SU-DHL-6 (cell line): ENCODE results near the gene ADGRG1.

Experiments
- H2AFZ ChIP-seq: fragments of 200-600 bp; sonication (generic); 2 replicates; pipeline ENCODE4 v1.6.1; 2014; ENCODE audit warnings: low read depth, mild to moderate bottlenecking, moderate library complexity, mixed read lengths, antibody characterized with exemption, low read length; ENCODE audit not compliant: severe bottlenecking
- H3F3A ChIP-seq: fragments of 200-600 bp; shearing (Covaris generic); 2 replicates; pipeline ENCODE4 v1.6.0; 2016; ENCODE audit warnings: antibody characterized with exemption, mild to moderate bottlenecking; ENCODE audit not compliant: insufficient read depth
- H3K27ac ChIP-seq: fragments of 200-600 bp; sonication (generic); 2 replicates; pipeline ENCODE4 v1.5.1; 2016; ENCODE audit warnings: low read depth, mild to moderate bottlenecking, low read length, moderate library complexity, mixed read lengths
- H3K27me3 ChIP-seq: fragments of 200-600 bp; sonication (generic), shearing (Covaris generic); 2 replicates; pipeline ENCODE4 v1.6.0; 2014; ENCODE audit warnings: mild to moderate bottlenecking, low read length
- H3K36me3 ChIP-seq: fragments of 200-600 bp; sonication (generic); 2 replicates; pipeline ENCODE4 v1.6.1; 2014; ENCODE audit warnings: mild to moderate bottlenecking, low read length, mixed read lengths
- H3K4me2 ChIP-seq: fragments of 300-600, 200-600 bp; shearing (Covaris generic), sonication (generic); 2 replicates; pipeline ENCODE4 v1.6.0; 2014; ENCODE audit warnings: low read length, low read depth, mild to moderate bottlenecking; ENCODE audit not compliant: poor library complexity, severe bottlenecking
- H3K4me3 ChIP-seq: fragments of 200-600 bp; sonication (generic); 2 replicates; pipeline ENCODE4 v1.5.1; 2014; ENCODE audit warnings: antibody characterized with exemption, low read length, mild to moderate bottlenecking, mixed read lengths; ENCODE audit not compliant: insufficient read depth, poor library complexity, severe bottlenecking
- H3K79me2 ChIP-seq: fragments of 200-600 bp; sonication (generic); 2 replicates; pipeline ENCODE4 v1.6.1; 2014; ENCODE audit warnings: mild to moderate bottlenecking, low read length, moderate library complexity; ENCODE audit not compliant: insufficient read depth
- H3K9ac ChIP-seq: fragments of 200-600 bp; sonication (generic); 2 replicates; pipeline ENCODE4 v1.7.0; 2014; ENCODE audit warnings: mild to moderate bottlenecking, low read length
- H3K9me2 ChIP-seq: fragments of 200-600 bp; sonication (generic); replicated peaks from 2 replicates; pipeline ENCODE4 v1.6.1; 2014; ENCODE audit warnings: low read length; ENCODE audit not compliant: insufficient read depth
- H3K9me3 ChIP-seq: fragments of 200-600 bp; sonication (generic); 2 replicates; pipeline ENCODE4 v1.6.1; 2014; ENCODE audit warnings: low read length, mixed read lengths; ENCODE audit not compliant: insufficient read depth
- H4K20me1 ChIP-seq: fragments of 200-600 bp; sonication (generic); 2 replicates; pipeline ENCODE4 v1.6.1; 2014; ENCODE audit warnings: low read depth, mild to moderate bottlenecking, antibody characterized with exemption, low read length, moderate library complexity, mixed read lengths
- EZH2phosphoT487 ChIP-seq: fragments of 200-600 bp; sonication (generic), shearing (Covaris generic); conservative IDR thresholded peaks from 2 replicates; pipeline ENCODE4 v1.6.1; 2018; ENCODE audit warnings: mild to moderate bottlenecking, antibody characterized with exemption, low read length, moderate library complexity, mixed read lengths
- TF ChIP-seq, protein P1 (sequence below): fragments of 200-600 bp; sonication (generic); IDR thresholded peaks from one replicate; pipeline ENCODE4 v1.5.1; 2017; ENCODE audit warnings: antibody characterized with exemption, mild to moderate bottlenecking, low read length, moderate library complexity; ENCODE audit not compliant: insufficient read depth, poor library complexity, severe bottlenecking

ADGRG1 gene

DNA sequence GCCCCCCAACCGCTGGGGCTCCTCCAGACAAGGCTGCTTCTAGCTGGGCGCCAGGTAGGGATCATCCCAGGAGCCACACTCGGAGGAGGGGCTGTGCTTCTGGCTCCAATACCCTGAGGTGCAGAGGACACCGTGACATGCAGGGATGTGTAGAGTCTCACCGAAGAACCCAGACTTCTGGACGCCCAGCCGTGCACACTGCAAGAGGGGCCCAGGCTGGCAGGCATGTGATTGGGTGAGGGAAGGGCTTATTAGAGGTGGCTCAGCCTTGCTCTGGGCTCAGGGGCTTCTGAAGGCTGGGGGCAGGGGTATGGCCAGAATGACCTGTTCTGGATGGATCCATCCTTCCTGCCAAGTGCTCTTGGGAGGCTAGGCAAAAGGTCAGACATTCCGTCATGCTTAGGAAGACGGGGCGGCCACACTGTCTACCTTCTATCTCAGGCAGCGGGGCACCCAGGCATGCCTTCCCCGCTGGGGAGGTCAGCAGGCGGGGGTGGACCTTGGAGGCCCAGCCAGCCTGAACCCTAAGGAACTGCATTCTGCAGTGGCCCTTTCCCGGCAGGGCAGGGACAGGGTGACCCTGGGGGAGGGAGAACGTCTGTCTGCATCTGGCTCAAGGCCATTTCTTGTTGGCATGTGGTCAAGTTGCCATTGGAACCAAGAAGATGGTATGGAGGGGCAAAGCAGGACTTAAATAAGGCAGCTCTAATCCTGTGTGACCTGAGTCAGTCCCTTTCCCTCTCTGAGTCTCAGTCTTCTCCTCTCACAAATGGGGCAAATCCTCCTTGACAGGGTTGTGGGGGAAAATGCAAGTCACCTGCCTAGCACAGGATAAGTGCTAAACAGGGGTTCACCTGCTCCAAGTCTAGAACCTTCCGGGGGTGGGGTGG is 5.8 kb upstream of the ADGRG1 start:
- Histone ChIP-seq H3K27ac (no peak overlapping the region), H3K4me3 (no peak overlapping the region), H3K9me2 (no peaks in the 10 kb centered on the region), H3K9ac (no peak overlapping the region), H3K27me3 (no peaks in the 10 kb centered on the region), H3K79me2 (no peaks in the 10 kb centered on the region), H2AFZ (no peak overlapping the region), H3K4me2 (no peak overlapping the region), H3K9me3 (no peaks in the 10 kb centered on the region), H3F3A (no peaks in the 10 kb centered on the region), H3K36me3 (no peaks in the 10 kb centered on the region), H4K20me1 (no peaks in the 10 kb centered on the region)
- no peak for TF ChIP-seq EZH2phosphoT487
- TF ChIP-seq, protein P1, sequence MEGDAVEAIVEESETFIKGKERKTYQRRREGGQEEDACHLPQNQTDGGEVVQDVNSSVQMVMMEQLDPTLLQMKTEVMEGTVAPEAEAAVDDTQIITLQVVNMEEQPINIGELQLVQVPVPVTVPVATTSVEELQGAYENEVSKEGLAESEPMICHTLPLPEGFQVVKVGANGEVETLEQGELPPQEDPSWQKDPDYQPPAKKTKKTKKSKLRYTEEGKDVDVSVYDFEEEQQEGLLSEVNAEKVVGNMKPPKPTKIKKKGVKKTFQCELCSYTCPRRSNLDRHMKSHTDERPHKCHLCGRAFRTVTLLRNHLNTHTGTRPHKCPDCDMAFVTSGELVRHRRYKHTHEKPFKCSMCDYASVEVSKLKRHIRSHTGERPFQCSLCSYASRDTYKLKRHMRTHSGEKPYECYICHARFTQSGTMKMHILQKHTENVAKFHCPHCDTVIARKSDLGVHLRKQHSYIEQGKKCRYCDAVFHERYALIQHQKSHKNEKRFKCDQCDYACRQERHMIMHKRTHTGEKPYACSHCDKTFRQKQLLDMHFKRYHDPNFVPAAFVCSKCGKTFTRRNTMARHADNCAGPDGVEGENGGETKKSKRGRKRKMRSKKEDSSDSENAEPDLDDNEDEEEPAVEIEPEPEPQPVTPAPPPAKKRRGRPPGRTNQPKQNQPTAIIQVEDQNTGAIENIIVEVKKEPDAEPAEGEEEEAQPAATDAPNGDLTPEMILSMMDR = no peak

- Histone ChIP-seq H3K79me2 (no peaks in the 10 kb centered on the region), H3F3A (no peaks in the 10 kb centered on the region)
These were observed 5.0 kb upstream of the ADGRG1 start for GRCh38 chr16:57623251-57624043.

DNA sequence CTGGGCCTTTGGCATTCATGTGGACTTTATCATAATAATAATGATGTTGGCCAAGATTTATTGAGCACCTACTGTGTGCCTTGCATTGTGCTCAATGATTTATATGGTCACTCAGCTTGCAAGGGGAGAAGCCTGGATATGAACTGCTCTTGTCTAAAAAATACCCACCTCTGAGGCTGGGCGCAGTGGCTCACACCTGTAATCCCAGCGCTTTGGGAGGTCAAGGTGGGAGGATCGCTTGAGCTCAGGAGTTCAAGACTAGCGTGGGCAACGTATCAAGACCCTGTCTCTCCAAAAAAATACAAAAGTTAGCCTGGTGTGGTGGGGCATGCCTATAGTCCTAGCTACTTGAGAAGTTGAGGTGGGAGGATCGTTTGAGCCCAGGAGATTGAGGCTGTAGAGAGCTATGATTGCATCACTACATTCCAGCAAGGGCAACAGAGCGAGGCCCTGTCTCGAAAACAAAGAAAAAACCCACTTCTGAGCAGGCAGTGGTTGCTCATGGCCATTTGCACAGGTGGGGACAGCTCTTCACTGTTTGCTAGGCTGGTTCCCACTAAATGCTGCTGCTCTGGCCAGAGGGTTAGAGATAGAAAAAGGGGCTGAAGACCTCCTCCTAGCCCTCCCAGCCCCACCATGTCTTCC is 4.3 kb upstream of the ADGRG1 start:
- H3K27ac ChIP-seq = no peak overlapping the region
- no peaks in the 10 kb centered on the region for H3K27me3 ChIP-seq
- no peak overlapping the region for H3K4me2 ChIP-seq
- no peaks in the 10 kb centered on the region for H3K79me2 ChIP-seq
- H3K9me3 ChIP-seq = no peaks in the 10 kb centered on the region
- no peak overlapping the region for H3K4me3 ChIP-seq
- no peaks in the 10 kb centered on the region for H4K20me1 ChIP-seq
- no peak overlapping the region for H2AFZ ChIP-seq
- TF ChIP-seq, protein P1 = no peak
- TF ChIP-seq EZH2phosphoT487 = no peak
- H3K36me3 ChIP-seq = no peaks in the 10 kb centered on the region
- H3K9ac ChIP-seq = no peak overlapping the region
- H3K9me2 ChIP-seq = no peaks in the 10 kb centered on the region
- no peaks in the 10 kb centered on the region for H3F3A ChIP-seq

More at GRCh38 chr16:57623251-57624043, 5.0 kb upstream of the ADGRG1 start:
- Histone ChIP-seq H3K27ac (no peak overlapping the region), H3K9me3 (no peaks in the 10 kb centered on the region), H3K9me2 (no peaks in the 10 kb centered on the region), H3K9ac (no peak overlapping the region), H3K4me2 (no peak overlapping the region), H3K36me3 (no peaks in the 10 kb centered on the region), H2AFZ (no peak overlapping the region), H3K27me3 (no peaks in the 10 kb centered on the region), H3K4me3 (no peak overlapping the region), H4K20me1 (no peaks in the 10 kb centered on the region)
- TF ChIP-seq EZH2phosphoT487 = no peak
